Neural cell (in vitro differentiated cells): Measurements from ENCODE around the gene VANGL1. TPM values are rescaled to one million over a fixed set of nuclear protein-coding genes. Genes with fewer than 3 reads are reported as not detected.

Experiments used
- H2AFZ ChIP-seq: fragments of 200-600, 300-800 bp; sonication (generic), shearing (Covaris generic); 2 replicates; pipeline ENCODE4 v1.6.0; 2014; ENCODE audit warnings: low read depth, mild to moderate bottlenecking, antibody characterized with exemption, low read length, moderate library complexity
- H3F3A ChIP-seq: fragments of 200-600 bp; shearing (Covaris generic); 2 replicates; pipeline ENCODE4 v1.6.1; 2016; ENCODE audit warnings: mild to moderate bottlenecking, moderate library complexity, mixed read lengths, antibody characterized with exemption, low read length; ENCODE audit not compliant: insufficient read depth, poor library complexity, severe bottlenecking
- H3K27ac ChIP-seq: fragments of 200-600, 300-800 bp; sonication (generic), shearing (Covaris generic); 2 replicates; pipeline ENCODE4 v1.5.1; 2014; ENCODE audit warnings: mild to moderate bottlenecking, low read length, moderate library complexity
- H3K27me3 ChIP-seq: fragments of 300-800, 200-600 bp; sonication (generic), shearing (Covaris generic); 2 replicates; pipeline ENCODE4 v1.6.0; 2014; ENCODE audit warnings: mild to moderate bottlenecking, low read depth, low read length, moderate library complexity; ENCODE audit not compliant: insufficient read depth
- H3K36me3 ChIP-seq: fragments of 300-800, 200-600 bp; sonication (generic), shearing (Covaris generic); 2 replicates; pipeline ENCODE4 v1.5.1; 2014; ENCODE audit warnings: mild to moderate bottlenecking, antibody characterized with exemption, low read length, moderate library complexity; ENCODE audit not compliant: insufficient read depth
- H3K4me2 ChIP-seq: fragments of 300-800, 200-600 bp; sonication (generic), shearing (Covaris generic); 2 replicates; pipeline ENCODE4 v1.6.0; 2014; ENCODE audit warnings: mild to moderate bottlenecking, low read length
- H3K4me3 ChIP-seq: fragments of 300-800, 200-600 bp; sonication (generic), shearing (Covaris generic); 2 replicates; pipeline ENCODE4 v1.5.1; 2014; ENCODE audit warnings: mild to moderate bottlenecking, low read length, moderate library complexity
- H3K79me2 ChIP-seq: fragments of 200-600 bp; shearing (Covaris generic); replicated peaks from 2 replicates; pipeline ENCODE4 v1.6.0; 2014; ENCODE audit warnings: mild to moderate bottlenecking, low read length, moderate library complexity; ENCODE audit not compliant: insufficient read depth
- H3K9ac ChIP-seq: fragments of 300-800, 200-600 bp; sonication (generic), shearing (Covaris generic); 2 replicates; pipeline ENCODE4 v1.6.1; 2016; ENCODE audit warnings: mild to moderate bottlenecking, low read length, mixed read lengths
- H3K9me2 ChIP-seq: fragments of 200-600 bp; shearing (Covaris generic); 2 replicates; pipeline ENCODE4 v1.6.1; 2016; ENCODE audit warnings: mild to moderate bottlenecking, low read length, mixed read lengths; ENCODE audit not compliant: insufficient read depth
- H3K9me3 ChIP-seq: fragments of 200-600, 300-800 bp; sonication (generic), shearing (Covaris generic); 2 replicates; pipeline ENCODE4 v1.6.1; 2016; ENCODE audit warnings: mild to moderate bottlenecking, mixed run types, low read length, moderate library complexity, mixed read lengths
- H4K20me1 ChIP-seq: fragments of 200-600 bp; shearing (Covaris generic); 2 replicates; pipeline ENCODE4 v1.6.1; 2016; ENCODE audit warnings: mild to moderate bottlenecking, mixed run types; ENCODE audit not compliant: insufficient read depth
- CTCF ChIP-seq: fragments of 450-650 bp; IDR thresholded peaks from 2 replicates; pipeline ENCODE4 v1.5.1; 2014; ENCODE audit warnings: antibody characterized with exemption, mild to moderate bottlenecking, moderate library complexity; ENCODE audit not compliant: poor library complexity, severe bottlenecking
- EP300 ChIP-seq: fragments of 450-650 bp; conservative IDR thresholded peaks from 2 replicates; pipeline ENCODE4 v1.6.1; 2014; ENCODE audit warnings: antibody characterized with exemption, mild to moderate bottlenecking, moderate library complexity; ENCODE audit not compliant: poor library complexity, severe bottlenecking
- EZH2 ChIP-seq: fragments of 200-600, 300-800 bp; shearing (Covaris generic), sonication (generic); IDR thresholded peaks from 2 replicates; pipeline ENCODE4 v1.6.1; 2014; ENCODE audit warnings: antibody characterized with exemption, low read length, borderline replicate concordance, mild to moderate bottlenecking; ENCODE audit not compliant: insufficient read depth, poor library complexity, severe bottlenecking
- MXI1 ChIP-seq: fragments of 450-650 bp; conservative IDR thresholded peaks from 2 replicates; pipeline ENCODE4 v1.6.1; 2014; ENCODE audit warnings: antibody characterized with exemption, mild to moderate bottlenecking; ENCODE audit not compliant: poor library complexity, severe bottlenecking
- POLR2AphosphoS5 ChIP-seq: IDR thresholded peaks from 2 replicates; pipeline ENCODE4 v1.6.1; 2012
- RAD21 ChIP-seq: fragments of 450-650 bp; conservative IDR thresholded peaks from 2 replicates; pipeline ENCODE4 v1.6.1; 2014; ENCODE audit warnings: antibody characterized with exemption, mild to moderate bottlenecking, moderate library complexity
- REST ChIP-seq: IDR thresholded peaks from 2 replicates; pipeline ENCODE4 v1.6.1; 2012; ENCODE audit warnings: borderline replicate concordance
- polyA plus RNA-seq: library from polyadenylated mRNA; depleted of rRNA; stranded (reverse); fragments of >200 nt; gene quantifications from 2 replicates; pipeline ENCODE4 v1.2.3, GENCODE V29; 2014

The VANGL1 gene
- polyA plus RNA-seq, 1 donor from 2014 or later: 0.53 TPM

GRCh38 chr1:115705963-115706362, 64.2 kb downstream of the VANGL1 start:
- Histone ChIP-seq H3K27me3 (no peaks in the 10 kb centered on the region), H3K4me3 (no peak overlapping the region), H3K9ac (no peak overlapping the region), H2AFZ (no peak overlapping the region), H3K9me3 (no peaks in the 10 kb centered on the region), H3F3A (no peaks in the 10 kb centered on the region), H4K20me1 (no peaks in the 10 kb centered on the region), H3K9me2 (no peaks in the 10 kb centered on the region), H3K79me2 (no peaks in the 10 kb centered on the region), H3K4me2 (no peak overlapping the region), H3K36me3 (no peaks in the 10 kb centered on the region), H3K27ac (no peak overlapping the region)
- TF ChIP-seq EZH2 (no peak), CTCF (no peak), EP300 (no peak), POLR2AphosphoS5 (no peak), RAD21 (no peak)

- no peaks in the 10 kb centered on the region for H3K9me3 ChIP-seq
- H3K4me2 ChIP-seq: no peak overlapping the region
- H2AFZ ChIP-seq: no peak overlapping the region
- H3K4me3 ChIP-seq: no peak overlapping the region
- no peaks in the 10 kb centered on the region for H3K27me3 ChIP-seq
- H3K79me2 ChIP-seq: no peaks in the 10 kb centered on the region
- no peaks in the 10 kb centered on the region for H4K20me1 ChIP-seq
- TF ChIP-seq REST: no peak
- TF ChIP-seq RAD21: no peak
- TF ChIP-seq MXI1: no peak
- TF ChIP-seq CTCF: peak; percentile 38
- no peaks in the 10 kb centered on the region for H3K9me2 ChIP-seq
- H3F3A ChIP-seq: no peaks in the 10 kb centered on the region
- H3K36me3 ChIP-seq: no peaks in the 10 kb centered on the region
- H3K27ac ChIP-seq: no peak overlapping the region
- no peak overlapping the region for H3K9ac ChIP-seq
These were observed 65.0 kb downstream of the VANGL1 start for GRCh38 chr1:115706587-115707425.
